GM18505 (cell line): ENCODE results near the gene PIK3R6.
"Not testable (repeated sequence)": the region's sequence is repeated elsewhere in the genome, so short reads cannot be mapped to it uniquely, and the experiment has no call there.

ENCODE experiments used
- ATAC-seq: cut with Tn5 transposase; IDR thresholded peaks from one replicate; pipeline ENCODE4 v1.9.1; 2021; ENCODE audit not compliant: unreplicated experiment
- POLR2A ChIP-seq: IDR thresholded peaks from 4 replicates; pipeline ENCODE4 v1.6.1; 2011; ENCODE audit warnings: borderline replicate concordance; ENCODE audit not compliant: insufficient read depth, insufficient read length; ENCODE audit errors: extremely low read depth

The PIK3R6 gene

GRCh38 chr17:8822401-8823035 is 45.0 kb downstream of the PIK3R6 start:
- no peak for ATAC-seq
- TF ChIP-seq POLR2A: no peak

GRCh38 chr17:8821446-8822105 is 45.9 kb downstream of the PIK3R6 start:
- no peak for TF ChIP-seq POLR2A
- ATAC-seq: no peak

- ATAC-seq: no peak
- no peak for TF ChIP-seq POLR2A
Measured at GRCh38 chr17:8820311-8821010, 47.0 kb downstream of the PIK3R6 start.

GRCh38 chr17:8818654-8819330 is 48.7 kb downstream of the PIK3R6 start:
- no peak for TF ChIP-seq POLR2A
- no peak for ATAC-seq

GRCh38 chr17:8818047-8818446 is 49.4 kb downstream of the PIK3R6 start:
- no peak for ATAC-seq
- no peak for TF ChIP-seq POLR2A

GRCh38 chr17:8806926-8807550 is 60.4 kb downstream of the PIK3R6 start:
- TF ChIP-seq POLR2A: peak; percentile 58
- peak; percentile 91 for ATAC-seq

GRCh38 chr17:8806253-8806925 is 61.1 kb downstream of the PIK3R6 start:
- ATAC-seq: no peak

GRCh38 chr17:8805396-8805795 is 62.1 kb downstream of the PIK3R6 start:
- ATAC-seq: not testable (repeated sequence)

More at GRCh38 chr17:8806253-8806925, 61.1 kb downstream of the PIK3R6 start:
- no peak for TF ChIP-seq POLR2A

GRCh38 chr17:8803531-8804420 is 63.7 kb downstream of the PIK3R6 start:
- no peak for ATAC-seq
- no peak for TF ChIP-seq POLR2A

GRCh38 chr17:8801135-8801840 is 66.2 kb downstream of the PIK3R6 start:
- no peak for TF ChIP-seq POLR2A
- no peak for ATAC-seq

GRCh38 chr17:8800656-8801055 is 66.8 kb downstream of the PIK3R6 start:
- no peak for TF ChIP-seq POLR2A
- ATAC-seq: no peak
